A673 (cell line): Measurements from ENCODE around the gene TEP1. TPM values are rescaled to one million over a fixed set of nuclear protein-coding genes. Genes with fewer than 3 reads are reported as not detected.

Experiments used
- BruUV-seq: library from RNA; stranded (reverse); fragments of 400-500 nt; replicated peaks from 2 replicates; lab custom pipeline; 2021; lab: Mats Ljungman, UMichigan
- CTCF ChIA-PET: fragments of 300-600 bp; sonication (Branson Sonifier 250); formaldehyde crosslinking; loops from one replicate; lab custom pipeline; 2022; ENCODE audit warnings: antibody characterized with exemption; lab: Charles Lee
- POLR2A ChIA-PET: fragments of 300-600 bp; sonication (Branson Sonifier 250); formaldehyde crosslinking; loops from one replicate; lab custom pipeline; 2022; ENCODE audit warnings: antibody characterized with exemption; ENCODE audit not compliant: low non-redundant PET; lab: Charles Lee
- DNase-seq: peaks from one replicate; pipeline ENCODE4 v3.0.0-alpha.2; 2015; ENCODE audit warnings: low spot score
- H3K27ac ChIP-seq: fragments of 200-600 bp; sonication (generic); 2 replicates; pipeline ENCODE4 v1.5.1; 2016; ENCODE audit warnings: mixed run types, low read depth, mild to moderate bottlenecking, mixed read lengths, antibody characterized with exemption, low read length; ENCODE audit not compliant: poor library complexity, severe bottlenecking
- H3K27me3 ChIP-seq: fragments of 200-600 bp; sonication (generic); replicated peaks from 2 replicates; pipeline ENCODE4 v1.6.1; 2017; ENCODE audit warnings: mixed run types, low read depth, mild to moderate bottlenecking, mixed read lengths, antibody characterized with exemption, low read length; ENCODE audit not compliant: insufficient read depth, poor library complexity
- H3K36me3 ChIP-seq: fragments of 200-600 bp; sonication (generic); 2 replicates; pipeline ENCODE4 v1.6.1; 2016; ENCODE audit warnings: mixed run types, mild to moderate bottlenecking, mixed read lengths, antibody characterized with exemption, low read length; ENCODE audit not compliant: insufficient read depth, poor library complexity, severe bottlenecking
- H3K4me1 ChIP-seq: fragments of 200-600 bp; sonication (generic); 2 replicates; pipeline ENCODE4 v1.6.1; 2017; ENCODE audit warnings: mixed run types, mild to moderate bottlenecking, mixed read lengths, antibody characterized with exemption, low read length; ENCODE audit not compliant: insufficient read depth, poor library complexity, severe bottlenecking
- H3K4me3 ChIP-seq: fragments of 200-600 bp; sonication (generic); 2 replicates; pipeline ENCODE4 v1.5.1; 2016; ENCODE audit warnings: low read depth, mixed run types, mild to moderate bottlenecking, mixed read lengths, low read length; ENCODE audit not compliant: poor library complexity, severe bottlenecking
- H3K9me3 ChIP-seq: fragments of 200-600 bp; sonication (generic); 2 replicates; pipeline ENCODE4 v1.6.1; 2016; ENCODE audit warnings: mixed run types, low read depth, mild to moderate bottlenecking, mixed read lengths, antibody characterized with exemption, low read length; ENCODE audit not compliant: poor library complexity, severe bottlenecking
- EZH2 ChIP-seq: fragments of 200-600 bp; sonication (generic); IDR thresholded peaks from 2 replicates; pipeline ENCODE4 v1.6.1; 2017; ENCODE audit warnings: borderline replicate concordance, low read depth, mild to moderate bottlenecking, mixed read lengths, antibody characterized with exemption, low read length; ENCODE audit not compliant: poor library complexity, severe bottlenecking
- intact Hi-C: fragments of 100-400 bp; cut with micrococcal nuclease; formaldehyde crosslinking; loops from one replicate; pipeline ENCODE4 v1.10.0; 2022; ENCODE audit not compliant: unreplicated experiment
- total RNA-seq: library from RNA; stranded (reverse); gene quantifications from 2 replicates; pipeline ENCODE4 v1.2.3, GENCODE V29; 2021
- TF ChIP-seq, protein P1 (sequence below): fragments of 300-800, 200-600 bp; sonication (generic); conservative IDR thresholded peaks from 2 replicates; pipeline ENCODE4 v1.5.1; 2017; ENCODE audit warnings: low read depth, mild to moderate bottlenecking, antibody characterized with exemption, low read length, moderate library complexity, mixed read lengths

Gene TEP1
- total RNA-seq, 1 experiment from 2014 or later: 12.3 TPM

DNA sequence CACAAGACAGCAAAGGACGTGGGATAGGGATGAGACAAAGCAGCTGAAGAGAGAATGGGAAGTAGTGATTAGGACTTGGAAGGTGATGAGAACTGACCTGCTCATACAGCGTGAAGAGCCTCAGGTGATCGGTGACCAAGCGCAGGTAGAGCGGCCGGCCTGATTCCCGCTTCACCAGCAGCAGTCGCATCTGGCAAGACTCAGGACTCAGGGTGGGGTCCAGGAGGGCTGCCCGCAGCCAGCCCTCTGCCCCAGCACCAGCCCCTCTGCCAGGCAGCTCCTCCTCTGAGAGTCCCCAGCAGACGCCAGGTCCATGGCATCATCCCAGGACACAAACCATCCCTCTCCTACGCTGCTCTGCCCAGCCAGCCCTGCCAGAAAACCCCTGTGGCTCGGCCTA, 30.8 kb downstream of the TEP1 start:
- H3K4me1 ChIP-seq: no peaks in the 10 kb centered on the region
- TF ChIP-seq, protein P1, sequence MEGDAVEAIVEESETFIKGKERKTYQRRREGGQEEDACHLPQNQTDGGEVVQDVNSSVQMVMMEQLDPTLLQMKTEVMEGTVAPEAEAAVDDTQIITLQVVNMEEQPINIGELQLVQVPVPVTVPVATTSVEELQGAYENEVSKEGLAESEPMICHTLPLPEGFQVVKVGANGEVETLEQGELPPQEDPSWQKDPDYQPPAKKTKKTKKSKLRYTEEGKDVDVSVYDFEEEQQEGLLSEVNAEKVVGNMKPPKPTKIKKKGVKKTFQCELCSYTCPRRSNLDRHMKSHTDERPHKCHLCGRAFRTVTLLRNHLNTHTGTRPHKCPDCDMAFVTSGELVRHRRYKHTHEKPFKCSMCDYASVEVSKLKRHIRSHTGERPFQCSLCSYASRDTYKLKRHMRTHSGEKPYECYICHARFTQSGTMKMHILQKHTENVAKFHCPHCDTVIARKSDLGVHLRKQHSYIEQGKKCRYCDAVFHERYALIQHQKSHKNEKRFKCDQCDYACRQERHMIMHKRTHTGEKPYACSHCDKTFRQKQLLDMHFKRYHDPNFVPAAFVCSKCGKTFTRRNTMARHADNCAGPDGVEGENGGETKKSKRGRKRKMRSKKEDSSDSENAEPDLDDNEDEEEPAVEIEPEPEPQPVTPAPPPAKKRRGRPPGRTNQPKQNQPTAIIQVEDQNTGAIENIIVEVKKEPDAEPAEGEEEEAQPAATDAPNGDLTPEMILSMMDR: no peak
- TF ChIP-seq EZH2: no peak
- no peak overlapping the region for H3K27ac ChIP-seq
- intact Hi-C loops: no loop called here
- no TSS peak for BruUV-seq
- H3K27me3 ChIP-seq: no peaks in the 10 kb centered on the region
- ChIA-PET POLR2A (no interaction called here), CTCF (no interaction called here)
- DNase-seq: no peak
- no peaks in the 10 kb centered on the region for H3K9me3 ChIP-seq
- H3K4me3 ChIP-seq: no peak overlapping the region
- peaks cover 15% of the 10 kb centered on the region for H3K36me3 ChIP-seq

DNA sequence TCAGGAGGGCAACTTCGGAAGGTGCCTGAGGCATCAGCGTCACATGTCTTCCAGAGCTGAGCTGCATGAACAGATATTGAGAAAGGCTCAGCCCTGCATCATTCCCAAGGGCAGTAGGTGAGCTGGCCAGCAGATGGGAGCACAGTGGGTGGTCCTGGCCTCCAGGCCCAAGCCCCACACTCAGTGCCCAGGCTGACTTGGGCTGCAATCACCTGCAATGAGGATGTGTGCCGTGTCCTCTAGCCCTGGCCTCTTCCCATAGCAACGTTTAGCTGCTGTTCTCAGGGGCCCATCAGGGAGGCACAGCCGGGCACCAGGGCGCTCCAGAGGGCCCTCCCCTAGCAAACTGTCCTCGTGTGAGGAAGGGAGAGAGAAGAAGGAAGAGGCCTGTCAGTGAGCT, 32.0 kb downstream of the TEP1 start:
- Histone ChIP-seq H3K27me3 (no peaks in the 10 kb centered on the region), H3K9me3 (no peaks in the 10 kb centered on the region), H3K27ac (no peak overlapping the region), H3K4me1 (no peaks in the 10 kb centered on the region), H3K36me3 (peaks cover 15% of the 10 kb centered on the region), H3K4me3 (no peak overlapping the region)
- intact Hi-C loops: no loop called here
- CTCF ChIA-PET: no interaction called here
- DNase-seq: no peak
- BruUV-seq: no TSS peak
- TF ChIP-seq, protein P1: no peak
- TF ChIP-seq EZH2: no peak
- POLR2A ChIA-PET: no interaction called here

DNA sequence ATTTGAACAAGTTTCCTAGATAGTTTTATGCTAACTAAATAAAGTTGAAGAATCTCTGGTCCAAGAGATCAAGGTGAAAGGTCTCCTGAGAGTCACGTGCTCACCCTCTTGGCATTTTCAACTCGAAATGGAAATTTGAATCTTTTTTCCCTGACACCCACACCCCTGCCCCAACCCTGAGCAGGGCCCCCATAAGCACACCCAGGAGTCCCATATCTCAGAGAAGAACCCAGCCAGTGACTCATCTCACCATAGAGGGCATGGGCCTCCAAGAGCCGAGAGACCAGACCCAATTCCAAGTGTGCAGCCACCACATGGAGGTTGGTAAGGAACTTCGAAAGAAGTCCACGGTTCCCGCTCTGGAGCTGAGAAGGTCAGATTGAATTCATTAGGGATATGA, 32.6 kb downstream of the TEP1 start:
- no peak for DNase-seq
- no peaks in the 10 kb centered on the region for H3K9me3 ChIP-seq
- POLR2A ChIA-PET: no interaction called here
- H3K27me3 ChIP-seq: no peaks in the 10 kb centered on the region
- no peak for TF ChIP-seq EZH2
- TF ChIP-seq, protein P1: no peak
- intact Hi-C loops: no loop called here
- H3K27ac ChIP-seq: no peak overlapping the region
- CTCF ChIA-PET: no interaction called here
- H3K4me1 ChIP-seq: no peaks in the 10 kb centered on the region
- BruUV-seq: no TSS peak
- H3K4me3 ChIP-seq: no peak overlapping the region
- H3K36me3 ChIP-seq: peaks cover 15% of the 10 kb centered on the region
